Choroid plexus epithelial cell (primary cell): ENCODE measurements around the gene SCCPDH.

Experiments
- DNase-seq: peaks from one replicate; pipeline ENCODE4 v3.0.0-alpha.2; 2010; ENCODE audit warnings: low read depth
- H3K4me3 ChIP-seq: 2 replicates; pipeline ENCODE4 v1.5.1; 2011; ENCODE audit warnings: low read depth, mild to moderate bottlenecking, control low read depth, low read length, moderate library complexity
- CTCF ChIP-seq: conservative IDR thresholded peaks from 2 replicates; pipeline ENCODE4 v1.5.1; 2011; ENCODE audit warnings: low read depth, mild to moderate bottlenecking, control low read depth, inconsistent platforms, low read length, moderate library complexity

SCCPDH gene

GRCh38 chr1:246814890-246815289, 90.7 kb downstream of the SCCPDH start:
- TF ChIP-seq CTCF = no peak
- DNase-seq = no peak
- H3K4me3 ChIP-seq = no peak overlapping the region

- DNase-seq = no peak
- no peak for TF ChIP-seq CTCF
- H3K4me3 ChIP-seq = no peak overlapping the region
Observed at GRCh38 chr1:246815693-246816270, 91.6 kb downstream of the SCCPDH start.
